Islet precursor cell (in vitro differentiated cells): Measurements from ENCODE around the gene MYL6.

Experiments used
- DNase-seq: peaks from one replicate; pipeline ENCODE4 v3.0.0-alpha.2; 2018

The MYL6 gene

DNA sequence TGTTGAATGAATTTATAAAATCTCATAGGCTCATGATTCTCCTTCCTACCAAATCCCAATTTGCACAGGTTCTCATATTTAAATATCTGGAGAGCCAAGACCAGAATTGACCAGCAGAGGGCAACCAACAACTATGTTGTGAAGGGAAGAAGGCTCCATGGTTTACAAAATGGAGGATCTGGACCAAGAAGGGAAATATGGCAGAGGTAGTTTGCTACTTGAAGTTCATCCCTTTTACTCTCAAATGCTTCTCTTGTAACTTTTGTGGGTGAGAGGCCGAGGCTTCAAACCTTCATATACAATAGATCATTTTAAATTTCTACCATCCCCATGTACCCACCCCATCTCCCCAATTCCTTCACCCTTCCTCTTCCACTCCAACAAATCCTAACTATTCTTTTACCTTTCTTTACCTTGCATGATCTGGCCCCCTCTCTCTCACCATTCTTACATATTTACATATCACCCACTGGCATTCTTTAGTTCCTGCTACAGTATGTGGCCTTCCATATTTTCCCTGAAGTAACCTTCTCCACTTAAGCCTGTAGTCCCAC, 34.9 kb downstream of the MYL6 start:
- DNase-seq = peak; percentile 83

DNA sequence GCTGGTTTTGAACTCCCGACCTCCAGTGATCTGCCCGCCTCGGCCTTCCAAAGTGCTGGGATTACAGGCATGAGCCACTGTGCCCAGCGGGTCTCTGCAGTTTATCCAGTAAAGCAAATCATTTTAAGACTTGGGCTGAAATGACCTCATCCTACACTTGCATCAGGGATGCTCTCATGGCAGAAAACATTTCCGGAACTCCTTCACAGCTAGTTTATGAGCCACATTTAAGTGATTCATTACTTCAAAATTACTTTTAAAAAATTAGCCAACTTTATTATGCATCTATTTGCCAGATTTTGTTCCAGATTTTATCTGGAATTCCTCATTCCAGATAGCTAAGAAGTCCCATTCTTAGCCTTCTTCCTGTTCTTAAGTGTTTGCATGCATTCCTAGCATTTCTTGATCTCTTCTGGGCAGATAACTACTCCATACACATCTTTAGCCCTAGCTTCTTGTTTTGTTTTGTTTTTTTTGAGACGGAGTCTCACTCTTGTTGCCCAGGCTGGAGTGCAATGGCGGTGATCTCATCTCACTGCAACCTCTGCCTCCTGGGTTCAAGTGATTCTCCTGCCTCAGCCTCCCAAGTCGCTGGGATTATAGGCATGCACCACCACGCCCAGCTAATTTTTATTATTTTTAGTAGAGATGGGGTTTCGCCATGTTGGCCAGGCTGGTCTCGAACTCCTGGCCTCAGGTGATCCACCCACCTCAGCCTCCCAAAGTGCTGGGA, 38.8 kb downstream of the MYL6 start:
- peak; percentile 85 for DNase-seq

DNA sequence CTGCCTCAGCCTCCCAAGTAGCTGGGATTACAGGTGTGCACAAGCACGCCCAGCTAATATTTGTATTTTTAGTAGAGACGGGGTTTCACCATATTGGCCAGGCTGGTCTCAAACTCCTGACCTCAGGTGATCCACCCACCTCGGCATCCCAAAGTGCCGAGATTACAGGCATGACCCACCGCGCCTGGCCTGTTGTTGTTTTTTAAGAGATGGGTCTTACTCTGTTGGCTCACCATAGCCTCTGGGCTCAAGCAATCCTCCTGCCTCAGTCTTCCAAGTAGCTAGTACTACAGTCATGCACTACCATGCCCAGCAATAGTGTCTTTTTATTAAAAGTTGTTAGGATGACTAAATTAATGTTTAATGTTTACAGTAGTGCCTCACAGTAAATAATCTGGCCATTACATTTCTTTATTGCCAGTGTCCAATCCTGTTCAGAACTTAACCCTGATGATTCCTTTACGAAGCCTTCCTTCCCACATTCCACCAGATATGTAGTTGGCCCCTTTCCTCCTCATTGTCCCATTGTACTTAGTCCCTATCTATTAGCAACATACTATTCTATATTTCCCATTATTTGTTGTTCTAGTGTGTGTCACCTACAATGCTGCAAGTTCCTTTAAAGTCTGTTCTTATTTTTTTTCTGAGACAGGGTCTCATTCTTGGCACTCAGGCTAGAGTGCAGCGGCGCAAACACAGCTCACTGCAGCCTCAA, 39.9 kb downstream of the MYL6 start:
- DNase-seq = no peak

DNA sequence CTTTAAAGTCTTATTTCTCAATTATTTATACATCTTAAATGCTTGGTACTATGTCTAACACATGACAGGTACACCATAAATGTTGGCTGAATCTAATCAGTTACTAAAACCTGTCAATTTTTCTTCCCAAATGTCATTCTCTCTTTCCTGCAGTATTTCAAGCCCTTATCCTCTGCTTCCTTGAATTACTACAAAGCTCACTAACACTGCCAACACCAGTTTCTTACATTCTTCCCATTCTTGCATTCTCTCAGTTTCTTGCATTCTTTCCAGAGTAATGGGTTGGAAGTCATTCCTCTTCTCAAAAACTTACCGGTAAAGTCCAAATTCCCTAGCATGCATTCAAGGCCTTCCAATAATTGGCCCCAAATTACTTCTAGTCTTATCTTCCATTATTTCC, 40.7 kb downstream of the MYL6 start:
- DNase-seq = no peak

DNA sequence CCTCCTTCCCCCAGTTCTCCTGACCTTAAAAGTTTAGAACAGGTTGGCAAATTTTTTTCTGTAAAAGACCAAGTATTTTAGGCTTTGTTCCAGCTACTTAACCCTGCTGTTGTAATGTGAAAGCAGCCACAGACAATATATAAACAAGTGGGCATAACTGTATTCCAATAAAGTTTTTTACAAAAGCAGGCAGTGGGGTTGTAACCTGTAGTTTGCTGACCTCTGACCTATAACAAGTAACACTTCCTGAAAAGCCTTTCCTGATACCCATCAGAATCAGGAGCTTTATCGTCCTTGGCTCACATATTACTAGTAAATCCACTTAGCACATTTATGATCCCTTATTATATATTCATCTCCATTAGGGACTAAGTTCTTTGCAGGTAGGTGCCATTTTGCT, 44.2 kb downstream of the MYL6 start:
- DNase-seq = no peak

DNA sequence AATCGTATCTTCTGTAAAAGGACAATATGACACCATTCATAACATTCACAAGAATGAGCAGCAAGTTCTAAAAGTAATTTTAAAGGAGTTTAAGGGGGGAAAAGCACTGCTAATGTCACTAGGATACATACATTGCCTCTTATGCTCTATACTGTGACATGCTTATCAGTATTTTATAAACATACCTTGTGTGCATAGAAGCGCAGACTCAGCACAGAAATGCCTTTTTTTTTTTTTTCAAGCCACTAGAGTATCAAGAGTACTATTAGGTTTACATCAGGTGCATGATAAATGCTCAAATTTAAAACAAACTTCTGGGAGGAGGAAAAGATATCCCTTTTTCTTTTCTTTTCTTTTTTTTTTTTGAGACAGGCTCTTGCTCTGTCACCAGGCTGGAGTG, 44.7 kb downstream of the MYL6 start:
- DNase-seq = no peak

DNA sequence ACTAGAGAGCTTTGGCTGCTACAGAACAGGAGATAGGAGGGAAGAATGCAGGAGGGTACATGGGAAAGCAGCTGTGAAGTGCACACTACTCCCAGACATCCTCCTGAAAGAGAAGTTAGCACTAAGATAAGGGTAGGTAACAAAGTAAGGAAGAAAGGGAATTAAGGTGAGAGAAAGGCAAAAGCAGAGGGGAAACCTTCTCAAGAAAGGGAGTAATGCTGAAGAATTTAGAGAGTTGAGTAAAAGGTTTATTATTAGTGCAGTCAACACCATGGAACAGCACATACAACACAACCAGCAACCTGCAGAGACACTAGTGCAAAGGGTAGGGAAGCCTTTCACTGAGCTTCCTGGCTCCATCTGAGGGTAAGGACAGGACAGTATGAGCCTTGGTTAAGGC, 46.1 kb downstream of the MYL6 start:
- no peak for DNase-seq

DNA sequence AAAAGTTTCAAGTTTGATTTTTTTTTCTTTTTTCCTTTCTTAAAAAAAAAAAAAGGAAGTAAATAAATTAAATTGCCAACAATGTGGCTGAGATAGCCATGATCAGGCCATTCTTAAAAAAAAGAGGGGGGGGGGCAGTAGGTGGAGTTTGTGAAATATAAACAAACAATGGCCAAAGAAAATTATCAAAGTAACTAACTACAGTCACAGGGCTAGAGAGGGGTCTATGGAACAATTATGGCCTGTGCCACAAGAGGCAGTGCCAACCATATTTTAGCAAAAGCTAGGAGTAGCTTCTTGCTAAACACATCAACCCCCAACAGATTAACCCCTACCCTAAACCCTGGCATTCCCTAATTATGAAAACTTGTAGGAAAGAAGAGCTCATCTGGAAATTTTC, 47.3 kb downstream of the MYL6 start:
- no peak for DNase-seq

DNA sequence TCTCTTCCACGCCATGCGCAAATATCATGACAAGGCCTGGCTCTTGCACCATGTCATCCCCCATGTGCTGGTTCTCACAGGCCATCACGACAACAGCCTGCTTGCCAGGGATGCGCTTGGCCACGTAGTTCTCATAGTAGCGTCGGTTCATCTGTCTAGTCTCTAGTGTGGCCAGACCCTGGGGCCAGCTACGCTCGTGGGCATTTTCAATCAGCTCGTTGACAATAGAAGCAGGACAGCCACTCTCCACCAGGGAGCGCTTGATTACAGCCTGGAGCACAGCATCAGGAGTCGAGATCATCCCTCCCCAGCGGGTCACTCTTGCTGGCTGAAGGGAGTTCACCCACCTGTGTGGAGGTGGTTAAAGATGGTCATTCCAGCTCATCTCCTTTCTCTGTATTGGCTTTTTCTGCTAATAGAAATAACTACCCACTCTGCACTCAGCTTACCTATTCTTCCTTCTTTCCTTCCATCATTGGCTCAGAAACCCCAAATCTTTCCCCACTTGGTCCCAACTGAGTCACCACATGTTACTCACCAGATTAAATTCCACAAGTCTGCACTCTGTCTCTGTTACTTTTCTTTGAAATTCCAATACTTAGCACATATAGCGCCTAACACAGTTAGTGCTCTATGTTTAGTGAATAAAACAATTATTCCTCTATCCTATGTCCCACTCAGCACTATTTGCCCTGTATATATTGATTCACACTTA, 48.5 kb downstream of the MYL6 start:
- peak; percentile 89 for DNase-seq

DNA sequence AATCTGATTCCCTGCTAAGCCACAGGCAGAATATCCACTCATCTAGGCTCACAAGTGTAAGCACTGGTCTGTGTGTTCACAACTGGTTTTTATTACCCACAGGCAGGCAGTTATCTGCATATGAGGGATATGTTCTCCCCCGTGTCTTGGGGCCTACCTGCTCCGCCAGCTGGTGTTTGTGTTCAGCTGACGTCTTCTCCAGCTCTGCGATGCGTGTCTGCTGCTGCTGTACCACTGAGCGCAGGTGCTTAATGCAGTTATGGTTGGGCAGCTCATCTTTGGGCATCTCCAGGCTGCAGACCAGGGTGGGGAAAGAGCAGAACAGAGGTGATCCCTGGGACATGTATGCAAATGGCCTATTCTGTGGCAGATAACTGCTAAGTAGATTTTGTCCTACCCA, 49.8 kb downstream of the MYL6 start:
- DNase-seq = no peak
